Karpas-422 (cell line): ENCODE results near the gene ZMYM4. TPM values are rescaled to one million over a fixed set of nuclear protein-coding genes. Genes with fewer than 3 reads are reported as not detected.
A peak's percentile ranks its signal among the peaks of the same experiment; 100 is the strongest.

Experiments
- DNase-seq: peaks from one replicate; pipeline ENCODE4 v3.0.0-alpha.2; 2015
- H2AFZ ChIP-seq: fragments of 200-600 bp; sonication (generic); 2 replicates; pipeline ENCODE4 v1.6.1; 2014; ENCODE audit warnings: antibody characterized with exemption, low read length, mixed read lengths
- H3K27ac ChIP-seq: fragments of 200-600 bp; sonication (generic); 2 replicates; pipeline ENCODE4 v1.5.1; 2014; ENCODE audit warnings: mild to moderate bottlenecking, low read length, moderate library complexity
- H3K27me3 ChIP-seq: fragments of 200-600 bp; sonication (generic); 2 replicates; pipeline ENCODE4 v1.6.1; 2014; ENCODE audit warnings: low read length, mixed read lengths
- H3K36me3 ChIP-seq: fragments of 200-600 bp; sonication (generic); 2 replicates; pipeline ENCODE4 v1.6.1; 2014; ENCODE audit warnings: low read length, mixed read lengths; ENCODE audit not compliant: insufficient read depth
- H3K4me1 ChIP-seq: fragments of 200-600 bp; sonication (generic); 2 replicates; pipeline ENCODE4 v1.6.1; 2014; ENCODE audit warnings: mild to moderate bottlenecking, low read length, mixed read lengths
- H3K4me2 ChIP-seq: fragments of 200-600 bp; sonication (generic); 2 replicates; pipeline ENCODE4 v1.6.1; 2014; ENCODE audit warnings: low read length, low read depth, mild to moderate bottlenecking; ENCODE audit not compliant: poor library complexity, severe bottlenecking
- H3K4me3 ChIP-seq: fragments of 200-600 bp; sonication (generic); 2 replicates; pipeline ENCODE4 v1.5.1; 2014; ENCODE audit warnings: mild to moderate bottlenecking, antibody characterized with exemption, low read length, mixed read lengths
- H3K79me2 ChIP-seq: fragments of 200-600 bp; sonication (generic); 2 replicates; pipeline ENCODE4 v1.6.1; 2014; ENCODE audit warnings: mild to moderate bottlenecking, low read length, mixed read lengths
- H3K9ac ChIP-seq: fragments of 200-600 bp; sonication (generic); 2 replicates; pipeline ENCODE4 v1.6.0; 2014; ENCODE audit warnings: low read length
- H3K9me2 ChIP-seq: fragments of 200-600 bp; sonication (generic), shearing (Covaris generic); replicated peaks from 2 replicates; pipeline ENCODE4 v1.6.0; 2014; ENCODE audit warnings: mild to moderate bottlenecking, low read length, moderate library complexity; ENCODE audit not compliant: insufficient read depth
- H3K9me3 ChIP-seq: fragments of 300-700, 200-600 bp; sonication (generic); 2 replicates; pipeline ENCODE4 v1.6.1; 2014; ENCODE audit warnings: low read length, mixed read lengths
- H4K20me1 ChIP-seq: fragments of 200-600 bp; sonication (generic); 2 replicates; pipeline ENCODE4 v1.6.1; 2014; ENCODE audit warnings: mild to moderate bottlenecking, antibody characterized with exemption, low read length, low read depth; ENCODE audit not compliant: insufficient read depth
- total RNA-seq: library from RNA; depleted of rRNA; stranded (reverse); fragments of >200 nt; shearing (Covaris generic); gene quantifications from 2 replicates; pipeline ENCODE4 v1.2.3, GENCODE V29; 2014; ENCODE audit warnings: low replicate concordance

The ZMYM4 gene
- total RNA-seq, 1 experiment from 2014 or later: 46.3 TPM

DNA sequence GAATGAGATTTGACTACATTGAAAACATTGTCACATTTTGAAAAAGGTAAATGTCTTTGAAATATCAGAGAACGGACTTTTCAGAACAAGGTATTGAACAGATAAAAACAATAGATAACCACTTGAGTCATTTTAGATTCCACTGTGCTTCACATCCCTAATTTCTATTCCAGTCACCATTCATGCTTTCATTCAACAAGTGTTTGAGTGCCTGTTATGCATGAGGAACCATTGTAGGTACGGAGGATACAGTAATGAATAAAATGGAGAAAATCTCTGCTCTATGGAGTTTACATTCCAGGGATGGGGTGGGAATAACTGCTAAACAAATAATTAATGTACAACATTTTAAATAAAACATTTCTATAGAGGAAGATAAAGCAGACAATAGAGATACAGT is 26.3 kb downstream of the ZMYM4 start:
- Histone ChIP-seq H3K27me3 (no peaks in the 10 kb centered on the region), H3K36me3 (peaks cover 6% of the 10 kb centered on the region; the same call in 1 of the 2 replicates), H3K4me3 (no peak overlapping the region), H3K79me2 (peaks cover 90% of the 10 kb centered on the region), H3K9me3 (no peaks in the 10 kb centered on the region), H2AFZ (no peak overlapping the region), H3K27ac (no peak overlapping the region), H3K4me2 (no peak overlapping the region), H3K4me1 (peaks cover 21% of the 10 kb centered on the region), H3K9me2 (no peaks in the 10 kb centered on the region), H4K20me1 (no peaks in the 10 kb centered on the region), H3K9ac (no peak overlapping the region)
- DNase-seq: no peak

DNA sequence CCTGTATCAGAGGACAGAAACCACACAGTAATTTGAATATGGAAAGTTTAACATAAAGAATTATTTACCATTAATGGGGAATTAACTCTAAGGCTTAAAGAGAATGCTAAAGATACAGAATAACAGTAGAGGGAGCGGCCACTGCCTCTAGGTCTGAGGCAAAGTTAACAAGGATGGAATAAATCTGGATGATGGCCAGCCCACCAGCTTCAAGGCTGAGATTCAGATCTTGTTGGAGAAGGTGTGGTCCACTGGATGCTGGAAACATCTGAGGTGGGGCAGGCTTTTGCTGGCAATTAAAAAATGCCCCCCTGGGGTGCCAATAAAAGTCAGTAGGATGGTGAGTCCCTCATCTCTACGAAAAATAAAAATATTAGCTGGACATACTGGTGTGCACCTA is 29.4 kb downstream of the ZMYM4 start:
- Histone ChIP-seq H2AFZ (no peak overlapping the region), H3K4me3 (no peak overlapping the region), H3K36me3 (peaks cover 6% of the 10 kb centered on the region; the same call in 1 of the 2 replicates), H3K4me2 (no peak overlapping the region), H3K9ac (no peak overlapping the region), H3K9me2 (no peaks in the 10 kb centered on the region), H3K27ac (0 out of 2 replicates have a peak overlapping the region, but pooled peaks have one; percentile 8), H3K4me1 (peaks cover 27% of the 10 kb centered on the region), H3K27me3 (no peaks in the 10 kb centered on the region), H3K9me3 (no peaks in the 10 kb centered on the region), H4K20me1 (no peaks in the 10 kb centered on the region), H3K79me2 (peaks cover 88% of the 10 kb centered on the region)
- no peak for DNase-seq

DNA sequence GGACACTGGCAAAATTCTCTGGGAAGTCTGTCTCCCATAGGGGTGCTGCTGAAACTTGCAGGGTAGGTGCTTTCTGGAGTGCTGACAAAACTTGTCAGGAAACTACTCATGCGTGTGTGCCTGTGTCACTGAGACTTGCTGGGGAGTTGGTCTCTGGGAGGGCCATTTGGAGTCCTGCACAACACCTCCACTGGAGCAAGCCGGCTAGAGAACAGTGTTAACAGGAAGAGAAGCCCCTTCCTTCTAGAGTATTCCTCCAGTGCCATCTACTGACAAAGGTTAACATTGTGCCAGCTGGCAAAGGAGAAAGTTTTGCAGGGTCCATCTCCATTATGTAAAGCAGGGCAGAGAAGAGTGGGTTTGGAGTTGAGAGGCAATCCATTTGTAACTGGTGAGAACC is 30.0 kb downstream of the ZMYM4 start:
- no peaks in the 10 kb centered on the region for H4K20me1 ChIP-seq
- peaks cover 6% of the 10 kb centered on the region; the same call in 1 of the 2 replicates for H3K36me3 ChIP-seq
- no peak overlapping the region for H3K4me2 ChIP-seq
- 0 out of 2 replicates have a peak overlapping the region, but pooled peaks have one; percentile 8 for H3K27ac ChIP-seq
- H3K9me2 ChIP-seq: no peaks in the 10 kb centered on the region
- H3K4me3 ChIP-seq: no peak overlapping the region
- no peaks in the 10 kb centered on the region for H3K27me3 ChIP-seq
- peaks cover 27% of the 10 kb centered on the region for H3K4me1 ChIP-seq
- no peaks in the 10 kb centered on the region for H3K9me3 ChIP-seq
- DNase-seq: peak; percentile 79
- no peak overlapping the region for H3K9ac ChIP-seq
- H3K79me2 ChIP-seq: peaks cover 88% of the 10 kb centered on the region
- no peak overlapping the region for H2AFZ ChIP-seq

DNA sequence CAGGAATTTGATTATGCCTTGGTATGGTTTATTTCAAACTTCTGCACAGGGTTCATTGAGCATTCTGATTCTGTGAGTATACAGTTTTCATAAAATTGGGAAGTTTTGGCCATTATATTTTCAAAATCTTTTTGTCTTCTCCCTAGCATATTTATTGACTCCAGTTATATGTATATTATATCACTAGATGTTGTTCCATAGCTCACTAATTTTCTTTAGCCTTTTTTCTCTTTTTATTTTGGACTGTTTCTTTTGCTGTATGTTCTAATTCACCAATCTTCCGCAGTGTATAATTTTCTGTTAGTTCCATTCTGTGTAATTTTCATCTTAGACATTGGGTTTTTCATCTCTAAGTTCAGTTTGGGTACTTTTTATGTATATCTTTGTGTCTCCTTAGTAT is 31.9 kb downstream of the ZMYM4 start:
- Histone ChIP-seq H4K20me1 (no peaks in the 10 kb centered on the region), H3K9ac (no peak overlapping the region), H3K27ac (no peak overlapping the region), H3K4me1 (peaks cover 27% of the 10 kb centered on the region), H3K4me2 (no peak overlapping the region), H3K79me2 (peaks cover 93% of the 10 kb centered on the region), H3K9me3 (no peaks in the 10 kb centered on the region), H3K4me3 (no peak overlapping the region), H2AFZ (no peak overlapping the region), H3K9me2 (no peaks in the 10 kb centered on the region), H3K36me3 (peaks cover 6% of the 10 kb centered on the region; the same call in 1 of the 2 replicates), H3K27me3 (no peaks in the 10 kb centered on the region)
- DNase-seq: no peak

DNA sequence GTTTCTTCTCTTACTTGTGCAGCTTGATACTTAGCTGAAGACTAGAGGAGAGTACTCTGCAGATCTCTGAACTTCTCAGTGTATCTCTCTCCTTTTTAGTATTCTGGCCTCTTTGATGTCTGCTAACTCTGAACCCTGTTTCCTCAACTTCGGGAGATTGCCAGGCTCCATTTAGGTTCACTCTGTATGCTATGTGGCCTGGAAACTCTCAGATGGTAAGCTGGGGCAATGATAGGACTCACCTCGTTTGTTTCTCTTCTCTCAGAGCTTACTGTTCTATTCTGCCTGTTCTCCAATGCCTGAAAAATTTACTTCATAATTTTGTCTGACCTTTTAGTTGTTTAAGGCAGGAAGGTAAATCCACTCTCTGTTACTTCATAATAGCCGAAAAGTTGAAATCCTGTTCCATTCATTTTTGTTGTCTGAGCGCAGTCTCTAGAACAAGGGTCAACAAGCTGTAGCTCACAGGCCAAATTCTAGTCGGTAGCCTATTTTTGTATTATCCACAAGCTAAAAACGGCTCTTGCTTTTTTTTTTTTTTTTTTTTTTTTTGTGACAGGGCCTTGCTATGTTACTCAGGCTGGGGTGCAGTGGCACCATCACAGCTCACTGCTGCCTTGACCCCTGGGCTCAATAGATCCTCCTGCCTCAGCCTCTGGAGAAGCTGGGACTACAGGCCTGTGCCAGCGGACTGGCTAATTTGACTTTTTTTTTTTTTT is 33.3 kb downstream of the ZMYM4 start:
- H4K20me1 ChIP-seq: no peaks in the 10 kb centered on the region
- H3K9me3 ChIP-seq: no peaks in the 10 kb centered on the region
- H2AFZ ChIP-seq: no peak overlapping the region
- DNase-seq: no peak
- H3K4me2 ChIP-seq: no peak overlapping the region
- peaks cover 94% of the 10 kb centered on the region for H3K79me2 ChIP-seq
- H3K27ac ChIP-seq: no peak overlapping the region
- H3K4me1 ChIP-seq: peaks cover 27% of the 10 kb centered on the region
- peaks cover 13% of the 10 kb centered on the region; the same call in 1 of the 2 replicates for H3K36me3 ChIP-seq
- H3K4me3 ChIP-seq: no peak overlapping the region
- no peaks in the 10 kb centered on the region for H3K9me2 ChIP-seq
- no peak overlapping the region for H3K9ac ChIP-seq
- H3K27me3 ChIP-seq: no peaks in the 10 kb centered on the region

DNA sequence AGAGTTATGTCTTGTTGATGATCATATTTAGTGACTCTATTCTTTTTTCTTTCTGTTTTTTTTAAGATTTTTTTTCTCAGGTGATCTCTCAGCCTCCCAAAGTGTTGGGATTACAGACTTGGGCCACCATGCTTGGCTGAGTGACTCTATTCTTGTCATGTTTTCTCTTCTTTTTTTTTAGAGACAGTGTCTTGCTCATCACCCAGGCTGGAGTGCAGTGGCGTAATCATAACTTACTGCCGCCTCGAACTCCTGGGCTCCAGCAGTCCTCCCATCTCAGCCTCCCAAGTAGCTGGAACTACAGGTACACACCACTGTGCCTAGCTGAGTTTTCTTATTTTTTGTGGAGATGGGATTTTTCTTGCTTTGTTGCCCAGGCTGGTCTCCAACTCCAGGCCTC is 36.9 kb downstream of the ZMYM4 start:
- H3K79me2 ChIP-seq: peaks cover 86% of the 10 kb centered on the region
- H3K9ac ChIP-seq: no peak overlapping the region

DNA sequence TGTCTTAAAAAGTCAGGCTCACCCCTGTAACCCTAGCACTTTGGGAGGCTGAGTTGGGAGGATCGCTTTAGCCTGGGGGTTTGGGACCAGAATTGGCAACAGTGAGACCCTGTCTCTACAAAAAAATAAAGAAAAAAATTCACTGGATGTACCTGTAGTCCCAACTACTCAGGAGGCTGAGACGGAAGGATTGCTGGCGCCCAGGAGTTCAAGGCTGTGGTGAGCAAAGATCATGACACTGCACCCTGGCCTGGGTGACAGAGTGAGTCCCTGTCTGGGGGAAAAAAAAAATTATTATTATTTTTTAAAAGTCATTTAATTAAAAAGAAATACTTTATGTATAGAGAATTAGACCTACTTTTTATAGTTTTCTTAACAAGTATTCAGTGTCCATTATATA is 47.1 kb downstream of the ZMYM4 start:
- Histone ChIP-seq H3K9me2 (no peaks in the 10 kb centered on the region), H4K20me1 (no peaks in the 10 kb centered on the region), H3K4me3 (no peak overlapping the region), H3K4me2 (no peak overlapping the region), H3K9ac (no peak overlapping the region), H3K36me3 (peaks cover 3% of the 10 kb centered on the region; the same call in 1 of the 2 replicates), H3K9me3 (no peaks in the 10 kb centered on the region), H3K79me2 (peaks cover 89% of the 10 kb centered on the region), H3K27me3 (no peaks in the 10 kb centered on the region), H3K4me1 (no peaks in the 10 kb centered on the region), H2AFZ (no peak overlapping the region), H3K27ac (no peak overlapping the region)
- no peak for DNase-seq

More for the DNA sequence above, 36.9 kb downstream of the ZMYM4 start:
- H2AFZ ChIP-seq: no peak overlapping the region
- H3K36me3 ChIP-seq: peaks cover 18% of the 10 kb centered on the region; the same call in 1 of the 2 replicates
- no peaks in the 10 kb centered on the region for H4K20me1 ChIP-seq
- no peak overlapping the region for H3K4me3 ChIP-seq
- no peak overlapping the region for H3K27ac ChIP-seq
- H3K27me3 ChIP-seq: no peaks in the 10 kb centered on the region
- no peaks in the 10 kb centered on the region for H3K9me2 ChIP-seq
- no peak overlapping the region for H3K4me2 ChIP-seq
- no peaks in the 10 kb centered on the region for H3K9me3 ChIP-seq
- H3K4me1 ChIP-seq: peaks cover 5% of the 10 kb centered on the region; the same call in 1 of the 2 replicates
- no peak for DNase-seq

DNA sequence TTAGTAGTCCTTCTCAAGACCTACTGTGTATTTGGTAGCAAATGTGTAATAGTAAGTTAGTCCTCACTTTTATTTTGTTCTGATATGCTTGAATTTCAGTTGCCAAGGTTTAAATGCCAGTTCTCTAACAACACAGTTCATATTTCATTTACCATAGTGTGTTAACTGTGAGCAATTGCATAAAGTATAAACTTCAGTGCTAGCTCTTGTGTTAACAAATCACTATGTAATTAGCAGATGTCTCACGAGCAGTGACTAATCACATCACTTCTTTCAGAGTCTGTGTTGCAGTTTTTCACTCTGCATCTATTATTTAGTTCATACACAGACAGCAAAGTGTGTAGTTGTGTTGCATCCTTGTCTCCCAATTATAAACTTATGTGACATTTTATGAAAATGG is 47.8 kb downstream of the ZMYM4 start:
- Histone ChIP-seq H3K79me2 (peaks cover 89% of the 10 kb centered on the region), H3K9me2 (no peaks in the 10 kb centered on the region), H3K27ac (no peak overlapping the region), H3K4me1 (no peaks in the 10 kb centered on the region), H3K9me3 (no peaks in the 10 kb centered on the region), H4K20me1 (no peaks in the 10 kb centered on the region), H3K4me2 (no peak overlapping the region), H2AFZ (no peak overlapping the region), H3K9ac (no peak overlapping the region), H3K36me3 (no peaks in the 10 kb centered on the region; the same call in 1 of the 2 replicates), H3K27me3 (no peaks in the 10 kb centered on the region), H3K4me3 (no peak overlapping the region)
- DNase-seq: no peak
